ENCODE data around the gene FAM185A.
"Not testable (repeated sequence)": the region's sequence is repeated elsewhere in the genome, so short reads cannot be mapped to it uniquely, and the experiment has no call there.

DNA sequence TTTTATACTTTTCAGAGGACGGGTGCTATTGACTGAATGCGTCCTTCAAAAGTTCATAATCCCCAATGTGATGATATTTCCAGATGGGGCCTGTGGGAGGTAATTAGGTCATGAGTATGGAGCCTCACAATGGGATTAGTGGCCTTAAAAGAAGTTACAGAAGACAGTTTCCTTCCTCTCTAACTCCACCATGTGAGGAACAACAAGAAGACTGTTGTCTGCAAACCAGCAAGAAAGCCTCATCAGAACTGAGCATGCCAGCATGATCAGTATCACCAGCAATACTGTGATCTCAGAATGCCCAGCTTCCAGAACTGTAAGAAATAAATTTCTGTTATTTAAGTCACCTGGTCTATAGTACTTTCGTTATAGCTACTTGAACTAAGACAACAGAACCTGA is 18.4 kb upstream of the FAM185A start:
- TF ChIP-seq, protein P1, sequence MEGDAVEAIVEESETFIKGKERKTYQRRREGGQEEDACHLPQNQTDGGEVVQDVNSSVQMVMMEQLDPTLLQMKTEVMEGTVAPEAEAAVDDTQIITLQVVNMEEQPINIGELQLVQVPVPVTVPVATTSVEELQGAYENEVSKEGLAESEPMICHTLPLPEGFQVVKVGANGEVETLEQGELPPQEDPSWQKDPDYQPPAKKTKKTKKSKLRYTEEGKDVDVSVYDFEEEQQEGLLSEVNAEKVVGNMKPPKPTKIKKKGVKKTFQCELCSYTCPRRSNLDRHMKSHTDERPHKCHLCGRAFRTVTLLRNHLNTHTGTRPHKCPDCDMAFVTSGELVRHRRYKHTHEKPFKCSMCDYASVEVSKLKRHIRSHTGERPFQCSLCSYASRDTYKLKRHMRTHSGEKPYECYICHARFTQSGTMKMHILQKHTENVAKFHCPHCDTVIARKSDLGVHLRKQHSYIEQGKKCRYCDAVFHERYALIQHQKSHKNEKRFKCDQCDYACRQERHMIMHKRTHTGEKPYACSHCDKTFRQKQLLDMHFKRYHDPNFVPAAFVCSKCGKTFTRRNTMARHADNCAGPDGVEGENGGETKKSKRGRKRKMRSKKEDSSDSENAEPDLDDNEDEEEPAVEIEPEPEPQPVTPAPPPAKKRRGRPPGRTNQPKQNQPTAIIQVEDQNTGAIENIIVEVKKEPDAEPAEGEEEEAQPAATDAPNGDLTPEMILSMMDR (conservative IDR thresholded peaks at IDR 0.05 in 1 of 2, IDR thresholded peaks at IDR 0.05 in 1 of 2; ENCODE audit: extremely low read depth in 1 of 2, insufficient read depth in 1 of 2, low read depth in 1 of 2, low read length in 2 of 2): not testable (repeated sequence)
- not testable (repeated sequence) for TF ChIP-seq EZH2 (IDR thresholded peaks at IDR 0.05; ENCODE audit: borderline replicate concordance, low read length)
